ENCODE measurements around the gene ATXN1. TPM values are rescaled to one million over a fixed set of nuclear protein-coding genes. Genes with fewer than 3 reads are reported as not detected.

Gene ATXN1
- total RNA-seq, 1 experiment from 2014 or later: 5.6 TPM

DNA sequence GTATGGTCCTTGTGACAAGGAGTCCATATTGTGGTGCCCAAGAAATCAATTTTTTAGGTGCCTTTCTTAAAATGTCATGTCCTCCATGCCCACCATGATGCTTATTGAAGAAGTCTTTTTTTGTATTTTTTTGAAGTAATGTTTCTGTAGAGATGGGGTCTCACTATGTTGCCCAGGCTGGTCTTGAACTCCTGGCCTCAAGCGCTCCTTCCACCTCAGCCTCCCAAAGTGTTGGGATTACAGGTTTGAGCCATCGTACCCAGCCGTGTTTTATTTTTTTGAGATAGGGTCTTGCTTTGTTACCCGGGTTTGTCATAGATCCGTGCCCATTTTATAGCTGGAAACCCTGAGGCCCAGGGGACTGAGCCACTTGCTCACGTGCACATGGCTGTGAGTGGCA lies 238.3 kb downstream of the ATXN1 start:
- WGBS (ENCODE audit: extremely low coverage, insufficient read length, low lambda C conversion rate): no CpG with 5 or more reads among the region's 6 CpGs
- DNase-seq: no peak
- Histone ChIP-seq H2BK12ac (ENCODE audit: insufficient read length, low read depth, low read length) (no peak overlapping the region), H3K23ac (ENCODE audit: insufficient read length, low read depth, low read length) (no peak overlapping the region), H2BK20ac (ENCODE audit: low read depth, low read length, poor library complexity, severe bottlenecking) (no peak overlapping the region), H3K27me3 (ENCODE audit: insufficient read depth, low read length) (no peaks in the 10 kb centered on the region), H3K9me3 (ENCODE audit: control insufficient read depth, low read depth, low read length) (no peaks in the 10 kb centered on the region), H3K4ac (ENCODE audit: low read depth, low read length) (no peak overlapping the region), H3K79me1 (ENCODE audit: insufficient read depth, low read depth, low read length, poor library complexity, severe bottlenecking) (no peaks in the 10 kb centered on the region), H4K8ac (replicated peaks; ENCODE audit: insufficient read length, low read depth, low read length) (no peak overlapping the region), H4K20me1 (ENCODE audit: control insufficient read depth, insufficient read depth, insufficient read length) (no peaks in the 10 kb centered on the region), H3K79me2 (ENCODE audit: insufficient read depth, low read length) (no peaks in the 10 kb centered on the region), H3K27ac (ENCODE audit: insufficient read length, low read depth, low read length) (no peak overlapping the region), H3K14ac (ENCODE audit: insufficient read depth, low read length) (no peak overlapping the region), H3K4me2 (ENCODE audit: insufficient read depth, insufficient read length, low read length) (no peak overlapping the region), H3K56ac (ENCODE audit: insufficient read length, low read depth, low read length) (no peak overlapping the region), H4K5ac (ENCODE audit: insufficient read length, low read depth, low read length) (no peak overlapping the region), H3K4me1 (ENCODE audit: insufficient read depth, low read length) (no peaks in the 10 kb centered on the region), H3T11ph (ENCODE audit: low read length) (no peak overlapping the region), H3K9ac (ENCODE audit: extremely low read depth, insufficient read length, low read length) (no peak overlapping the region), H2AFZ (ENCODE audit: low read length) (no peak overlapping the region), H4K91ac (ENCODE audit: insufficient read length, low read depth, low read length) (no peak overlapping the region), H2BK15ac (ENCODE audit: low read depth, low read length) (no peak overlapping the region), H2BK5ac (ENCODE audit: insufficient read length, low read length) (no peak overlapping the region), H3K18ac (ENCODE audit: insufficient read length, low read depth, low read length) (no peak overlapping the region), H2BK120ac (ENCODE audit: low read depth, low read length, poor library complexity, severe bottlenecking) (no peak overlapping the region), H2AK5ac (ENCODE audit: insufficient read length, low read length) (no peak overlapping the region), H3K23me2 (ENCODE audit: insufficient read length, low read depth, low read length, poor library complexity, severe bottlenecking) (no peaks in the 10 kb centered on the region)
- H3K9me3 Mint-ChIP-seq: no peaks in the 10 kb centered on the region
- H3K4me3 Mint-ChIP-seq: no peak overlapping the region
- no peaks in the 10 kb centered on the region for H3K36me3 Mint-ChIP-seq (ENCODE audit: insufficient read depth in 1 of 3, low read depth in 3 of 3)
- no peak overlapping the region for H3K27ac Mint-ChIP-seq
- TF ChIP-seq, protein P1, sequence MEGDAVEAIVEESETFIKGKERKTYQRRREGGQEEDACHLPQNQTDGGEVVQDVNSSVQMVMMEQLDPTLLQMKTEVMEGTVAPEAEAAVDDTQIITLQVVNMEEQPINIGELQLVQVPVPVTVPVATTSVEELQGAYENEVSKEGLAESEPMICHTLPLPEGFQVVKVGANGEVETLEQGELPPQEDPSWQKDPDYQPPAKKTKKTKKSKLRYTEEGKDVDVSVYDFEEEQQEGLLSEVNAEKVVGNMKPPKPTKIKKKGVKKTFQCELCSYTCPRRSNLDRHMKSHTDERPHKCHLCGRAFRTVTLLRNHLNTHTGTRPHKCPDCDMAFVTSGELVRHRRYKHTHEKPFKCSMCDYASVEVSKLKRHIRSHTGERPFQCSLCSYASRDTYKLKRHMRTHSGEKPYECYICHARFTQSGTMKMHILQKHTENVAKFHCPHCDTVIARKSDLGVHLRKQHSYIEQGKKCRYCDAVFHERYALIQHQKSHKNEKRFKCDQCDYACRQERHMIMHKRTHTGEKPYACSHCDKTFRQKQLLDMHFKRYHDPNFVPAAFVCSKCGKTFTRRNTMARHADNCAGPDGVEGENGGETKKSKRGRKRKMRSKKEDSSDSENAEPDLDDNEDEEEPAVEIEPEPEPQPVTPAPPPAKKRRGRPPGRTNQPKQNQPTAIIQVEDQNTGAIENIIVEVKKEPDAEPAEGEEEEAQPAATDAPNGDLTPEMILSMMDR (conservative IDR thresholded peaks at IDR 0.05): no peak
- peaks cover 8 to 9% of the 10 kb centered on the region in 2 experiments for H3K4me1 Mint-ChIP-seq
- no peaks in the 10 kb centered on the region for H3K27me3 Mint-ChIP-seq (ENCODE audit: low read depth)
